HG03469 (cell line): ENCODE data around the gene SLCO1C1.
"Not testable (repeated sequence)": the region's sequence is repeated elsewhere in the genome, so short reads cannot be mapped to it uniquely, and the experiment has no call there.

Source experiments
- ATAC-seq: cut with Tn5 transposase; IDR thresholded peaks from one replicate; pipeline ENCODE4 v1.9.1; 2021; ENCODE audit warnings: mild to moderate bottlenecking, moderate library complexity, moderate number of reproducible peaks; ENCODE audit not compliant: unreplicated experiment

Gene SLCO1C1

GRCh38 chr12:20783796-20784357 is 88.7 kb downstream of the SLCO1C1 start:
- ATAC-seq, result not testable (repeated sequence)

GRCh38 chr12:20792971-20793370 is 97.8 kb downstream of the SLCO1C1 start:
- no peak for ATAC-seq

DNA sequence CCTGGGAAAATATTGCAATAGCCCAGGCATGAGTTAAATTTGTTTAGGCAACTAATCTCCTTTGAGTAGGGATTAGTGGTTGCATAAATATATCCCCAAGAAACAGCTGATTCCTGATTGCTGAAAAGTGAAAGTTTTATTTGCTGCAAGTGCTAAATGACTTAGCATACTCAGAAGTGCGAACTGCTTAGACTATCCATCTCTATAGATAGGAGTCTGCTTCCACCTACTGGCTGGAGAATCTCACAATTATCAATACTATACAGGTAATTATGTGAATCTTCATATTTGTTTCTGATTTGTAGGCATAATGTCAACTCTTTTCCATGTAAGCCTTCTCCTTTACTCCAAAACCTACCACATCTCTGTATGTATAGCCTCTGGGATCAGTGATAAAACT is 103.4 kb downstream of the SLCO1C1 start:
- no peak for ATAC-seq

- no peak for ATAC-seq
Observed at GRCh38 chr12:20800160-20800559, 105.0 kb downstream of the SLCO1C1 start.

DNA sequence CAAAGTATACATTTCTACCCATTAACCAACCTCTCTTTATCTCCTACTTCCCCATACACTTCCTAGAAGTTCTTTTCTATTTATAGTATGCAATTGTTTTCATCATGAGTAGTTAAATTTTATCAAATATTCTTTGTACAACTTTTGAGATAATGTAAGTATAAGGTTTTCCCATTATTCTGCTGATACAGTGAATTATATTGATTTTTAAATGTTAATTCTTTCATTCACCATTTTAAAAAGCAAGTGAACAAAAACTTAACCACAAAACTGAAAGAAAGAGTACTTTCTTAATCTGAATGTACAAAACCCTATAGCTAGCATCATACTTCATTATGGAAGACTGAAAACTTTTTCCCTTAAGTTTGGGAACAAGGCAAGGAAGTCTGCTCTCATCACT is 105.9 kb downstream of the SLCO1C1 start:
- ATAC-seq, result no peak
